HepG2 (cell line): Measurements from ENCODE around the gene TTLL10.

Source experiments
- EZH2 ChIP-seq: conservative IDR thresholded peaks from 2 replicates; pipeline ENCODE4 v1.6.1; 2012; ENCODE audit warnings: mild to moderate bottlenecking, low read depth, low read length, moderate library complexity
- TF ChIP-seq, protein P1 (sequence below): sonication (generic); formaldehyde crosslinking; IDR thresholded peaks from 2 replicates; pipeline ENCODE4 v1.8.1; 2023; ENCODE audit warnings: missing genetic modification reagents, inconsistent platforms, borderline replicate concordance
- TF ChIP-seq, protein P2 (sequence below): sonication (generic); formaldehyde crosslinking; conservative IDR thresholded peaks from 2 replicates; pipeline ENCODE4 v1.4.0; 2020; ENCODE audit warnings: missing genetic modification reagents
- TF ChIP-seq, protein P3 (sequence below): sonication (generic); formaldehyde crosslinking; IDR thresholded peaks from 2 replicates; pipeline ENCODE4 v1.5.0; 2020; ENCODE audit warnings: mild to moderate bottlenecking, missing genetic modification reagents, moderate library complexity
- TF ChIP-seq, protein P4 (sequence below): sonication (generic); formaldehyde crosslinking; IDR thresholded peaks from 2 replicates; pipeline ENCODE4 v1.9.0; 2021; ENCODE audit warnings: missing genetic modification reagents, borderline replicate concordance

DNA sequence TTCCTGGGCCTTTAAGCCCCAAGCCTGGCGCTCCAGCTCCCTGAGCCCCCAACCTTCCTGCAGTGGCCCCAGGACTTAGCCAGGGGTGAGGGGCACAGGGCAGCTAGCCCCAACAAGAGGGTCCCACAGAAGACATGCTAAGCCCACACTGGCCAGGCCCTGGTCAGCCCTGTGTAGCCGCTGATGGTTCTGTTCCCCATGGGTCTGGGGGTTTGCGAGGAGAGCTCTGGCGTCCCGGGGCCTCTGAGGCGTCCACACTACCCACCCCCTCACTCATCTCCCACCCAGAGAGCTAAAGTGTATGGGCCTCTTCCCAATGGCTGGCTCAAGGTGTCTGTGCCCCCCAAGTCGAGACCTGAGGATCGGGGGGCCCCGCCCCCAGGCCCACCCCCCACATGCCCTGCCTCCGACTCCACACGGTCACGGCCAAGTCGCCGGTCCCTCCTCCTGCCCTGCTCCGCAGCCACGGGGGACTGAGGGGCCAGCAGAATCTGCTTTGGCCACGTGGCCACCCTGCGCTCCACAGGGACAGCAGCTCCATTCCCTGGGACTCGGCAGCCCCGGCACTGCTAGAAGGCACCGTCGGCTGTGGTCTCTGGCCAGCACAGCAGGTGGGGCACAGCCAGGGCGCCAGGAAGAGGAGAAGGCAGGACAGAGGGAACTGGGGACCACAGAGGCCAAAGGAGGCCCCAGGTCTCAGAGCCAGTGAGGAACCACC is 24.9 kb downstream of the TTLL10 start:
- TF ChIP-seq, protein P1, sequence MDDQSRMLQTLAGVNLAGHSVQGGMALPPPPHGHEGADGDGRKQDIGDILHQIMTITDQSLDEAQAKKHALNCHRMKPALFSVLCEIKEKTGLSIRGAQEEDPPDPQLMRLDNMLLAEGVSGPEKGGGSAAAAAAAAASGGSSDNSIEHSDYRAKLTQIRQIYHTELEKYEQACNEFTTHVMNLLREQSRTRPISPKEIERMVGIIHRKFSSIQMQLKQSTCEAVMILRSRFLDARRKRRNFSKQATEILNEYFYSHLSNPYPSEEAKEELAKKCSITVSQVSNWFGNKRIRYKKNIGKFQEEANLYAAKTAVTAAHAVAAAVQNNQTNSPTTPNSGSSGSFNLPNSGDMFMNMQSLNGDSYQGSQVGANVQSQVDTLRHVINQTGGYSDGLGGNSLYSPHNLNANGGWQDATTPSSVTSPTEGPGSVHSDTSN (CRISPR knock-in tag): no peak
- TF ChIP-seq EZH2: no peak
- TF ChIP-seq, protein P2, sequence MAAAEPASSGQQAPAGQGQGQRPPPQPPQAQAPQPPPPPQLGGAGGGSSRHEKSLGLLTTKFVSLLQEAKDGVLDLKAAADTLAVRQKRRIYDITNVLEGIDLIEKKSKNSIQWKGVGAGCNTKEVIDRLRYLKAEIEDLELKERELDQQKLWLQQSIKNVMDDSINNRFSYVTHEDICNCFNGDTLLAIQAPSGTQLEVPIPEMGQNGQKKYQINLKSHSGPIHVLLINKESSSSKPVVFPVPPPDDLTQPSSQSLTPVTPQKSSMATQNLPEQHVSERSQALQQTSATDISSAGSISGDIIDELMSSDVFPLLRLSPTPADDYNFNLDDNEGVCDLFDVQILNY: no peak
- TF ChIP-seq, protein P3, sequence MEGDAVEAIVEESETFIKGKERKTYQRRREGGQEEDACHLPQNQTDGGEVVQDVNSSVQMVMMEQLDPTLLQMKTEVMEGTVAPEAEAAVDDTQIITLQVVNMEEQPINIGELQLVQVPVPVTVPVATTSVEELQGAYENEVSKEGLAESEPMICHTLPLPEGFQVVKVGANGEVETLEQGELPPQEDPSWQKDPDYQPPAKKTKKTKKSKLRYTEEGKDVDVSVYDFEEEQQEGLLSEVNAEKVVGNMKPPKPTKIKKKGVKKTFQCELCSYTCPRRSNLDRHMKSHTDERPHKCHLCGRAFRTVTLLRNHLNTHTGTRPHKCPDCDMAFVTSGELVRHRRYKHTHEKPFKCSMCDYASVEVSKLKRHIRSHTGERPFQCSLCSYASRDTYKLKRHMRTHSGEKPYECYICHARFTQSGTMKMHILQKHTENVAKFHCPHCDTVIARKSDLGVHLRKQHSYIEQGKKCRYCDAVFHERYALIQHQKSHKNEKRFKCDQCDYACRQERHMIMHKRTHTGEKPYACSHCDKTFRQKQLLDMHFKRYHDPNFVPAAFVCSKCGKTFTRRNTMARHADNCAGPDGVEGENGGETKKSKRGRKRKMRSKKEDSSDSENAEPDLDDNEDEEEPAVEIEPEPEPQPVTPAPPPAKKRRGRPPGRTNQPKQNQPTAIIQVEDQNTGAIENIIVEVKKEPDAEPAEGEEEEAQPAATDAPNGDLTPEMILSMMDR (CRISPR knock-in tag): no peak
- TF ChIP-seq, protein P4, sequence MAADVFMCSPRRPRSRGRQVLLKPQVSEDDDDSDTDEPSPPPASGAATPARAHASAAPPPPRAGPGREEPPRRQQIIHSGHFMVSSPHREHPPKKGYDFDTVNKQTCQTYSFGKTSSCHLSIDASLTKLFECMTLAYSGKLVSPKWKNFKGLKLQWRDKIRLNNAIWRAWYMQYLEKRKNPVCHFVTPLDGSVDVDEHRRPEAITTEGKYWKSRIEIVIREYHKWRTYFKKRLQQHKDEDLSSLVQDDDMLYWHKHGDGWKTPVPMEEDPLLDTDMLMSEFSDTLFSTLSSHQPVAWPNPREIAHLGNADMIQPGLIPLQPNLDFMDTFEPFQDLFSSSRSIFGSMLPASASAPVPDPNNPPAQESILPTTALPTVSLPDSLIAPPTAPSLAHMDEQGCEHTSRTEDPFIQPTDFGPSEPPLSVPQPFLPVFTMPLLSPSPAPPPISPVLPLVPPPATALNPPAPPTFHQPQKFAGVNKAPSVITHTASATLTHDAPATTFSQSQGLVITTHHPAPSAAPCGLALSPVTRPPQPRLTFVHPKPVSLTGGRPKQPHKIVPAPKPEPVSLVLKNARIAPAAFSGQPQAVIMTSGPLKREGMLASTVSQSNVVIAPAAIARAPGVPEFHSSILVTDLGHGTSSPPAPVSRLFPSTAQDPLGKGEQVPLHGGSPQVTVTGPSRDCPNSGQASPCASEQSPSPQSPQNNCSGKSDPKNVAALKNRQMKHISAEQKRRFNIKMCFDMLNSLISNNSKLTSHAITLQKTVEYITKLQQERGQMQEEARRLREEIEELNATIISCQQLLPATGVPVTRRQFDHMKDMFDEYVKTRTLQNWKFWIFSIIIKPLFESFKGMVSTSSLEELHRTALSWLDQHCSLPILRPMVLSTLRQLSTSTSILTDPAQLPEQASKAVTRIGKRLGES (CRISPR knock-in tag): no peak
